SK-N-SH (cell line): Measurements from ENCODE around the gene CADM1. TPM values are rescaled to one million over a fixed set of nuclear protein-coding genes. Genes with fewer than 3 reads are reported as not detected.

Experiments
- CTCF ChIA-PET: fragments of 300-600, 350-600 bp; formaldehyde crosslinking; extraction: SDS; loops from one replicate; lab custom pipeline; 2021; lab: Yijun Ruan, JAX
- POLR2A ChIA-PET: fragments of 350-600 bp; sonication (Branson Sonifier 250); formaldehyde crosslinking; extraction: SDS; loops from one replicate; lab custom pipeline; 2020; ENCODE audit warnings: antibody characterized with exemption, inconsistent platforms; lab: Yijun Ruan, JAX
- DNase-seq: peaks from one replicate; pipeline ENCODE4 v3.0.0; 2012
- H2AFZ ChIP-seq: fragments of 200-600 bp; sonication (generic); 2 replicates; pipeline ENCODE4 v1.8.1; 2016; ENCODE audit warnings: antibody characterized with exemption, mild to moderate bottlenecking, low read depth
- H3F3A ChIP-seq: fragments of 200-600 bp; sonication (generic); replicated peaks from 2 replicates; pipeline ENCODE3; 2016; ENCODE audit warnings: antibody characterized with exemption, mild to moderate bottlenecking; ENCODE audit not compliant: insufficient read depth
- H3K27ac ChIP-seq, 2 experiments: fragments of 200-500 bp in 1 of 2; fragments of 200-600 bp in 1 of 2; sonication (Bioruptor generic) in 1 of 2; sonication (generic), shearing (Covaris generic) in 1 of 2; 2 replicates each; pipeline versions ENCODE4 v1.5.1 to v1.6.1; 2014 to 2016; ENCODE audit warnings: low read depth in 2 of 2, inconsistent platforms in 1 of 2, low read length in 1 of 2, mild to moderate bottlenecking in 1 of 2, mixed read lengths in 1 of 2
- H3K27me3 ChIP-seq: fragments of 200-600 bp; sonication (generic), shearing (Covaris generic); 2 replicates; pipeline ENCODE4 v1.6.1; 2016; ENCODE audit warnings: mixed run types; ENCODE audit not compliant: insufficient read depth
- H3K36me3 ChIP-seq, 2 experiments: fragments of 200-500 bp in 1 of 2; fragments of 200-600 bp in 1 of 2; sonication (Bioruptor generic) in 1 of 2; sonication (generic) in 1 of 2; replicated peaks in 1 of 2; 2 replicates each; pipeline versions ENCODE3 to v1.5.1; 2014 to 2016; ENCODE audit warnings: low read length in 1 of 2, mild to moderate bottlenecking in 1 of 2; ENCODE audit not compliant: insufficient read depth in 2 of 2, control insufficient read depth in 1 of 2
- H3K4me1 ChIP-seq, 2 experiments: fragments of 200-500 bp in 1 of 2; fragments of 200-600 bp in 1 of 2; sonication (Bioruptor generic) in 1 of 2; sonication (generic), shearing (Covaris generic) in 1 of 2; 2 replicates each; pipeline versions ENCODE4 v1.5.1 to v1.6.1; 2014 to 2016; ENCODE audit warnings: low read depth in 1 of 2, low read length in 1 of 2, mixed run types in 1 of 2; ENCODE audit not compliant: insufficient read depth in 2 of 2, control insufficient read depth in 1 of 2
- H3K4me2 ChIP-seq: fragments of 200-600 bp; sonication (generic), shearing (Covaris generic); 2 replicates; pipeline ENCODE4 v1.6.1; 2017; ENCODE audit warnings: mixed run types
- H3K4me3 ChIP-seq, 2 experiments: fragments of 200-500 bp in 1 of 2; fragments of 200-600 bp in 1 of 2; sonication (Bioruptor generic) in 1 of 2; sonication (generic), shearing (Covaris generic) in 1 of 2; 2 replicates each; pipeline versions ENCODE4 v1.5.1 to v1.8.1; 2014 to 2016; ENCODE audit warnings: low read depth in 2 of 2, inconsistent platforms in 1 of 2, low read length in 1 of 2, mild to moderate bottlenecking in 1 of 2, mixed read lengths in 1 of 2, moderate library complexity in 1 of 2
- H3K79me2 ChIP-seq: fragments of 200-600 bp; sonication (generic); 2 replicates; pipeline ENCODE4 v1.8.1; 2017; ENCODE audit warnings: mild to moderate bottlenecking; ENCODE audit not compliant: insufficient read depth
- H3K9ac ChIP-seq: fragments of 200-600 bp; sonication (generic); 2 replicates; pipeline ENCODE4 v1.6.1; 2017; ENCODE audit warnings: mixed run types
- H3K9me2 ChIP-seq: fragments of 200-600 bp; sonication (generic); 2 replicates; pipeline ENCODE4 v1.6.1; 2017; ENCODE audit warnings: mixed run types
- H3K9me3 ChIP-seq: fragments of 200-600 bp; sonication (generic); 2 replicates; pipeline ENCODE4 v1.6.1; 2017; ENCODE audit warnings: mixed run types, mild to moderate bottlenecking, moderate library complexity
- H4K20me1 ChIP-seq: fragments of 200-600 bp; sonication (generic); 2 replicates; pipeline ENCODE4 v1.6.1; 2017; ENCODE audit warnings: mild to moderate bottlenecking, mixed run types; ENCODE audit not compliant: insufficient read depth
- ELF1 ChIP-seq: IDR thresholded peaks from 2 replicates; pipeline ENCODE4 v1.4.0; 2012
- FOSL2 ChIP-seq: IDR thresholded peaks from 2 replicates; pipeline ENCODE4 v1.4.0; 2012; ENCODE audit warnings: low read depth, mild to moderate bottlenecking, moderate library complexity, borderline replicate concordance
- GABPA ChIP-seq: IDR thresholded peaks from 2 replicates; pipeline ENCODE4 v1.4.0; 2012; ENCODE audit warnings: low read depth, mild to moderate bottlenecking
- NRF1 ChIP-seq: IDR thresholded peaks from 2 replicates; pipeline ENCODE4 v1.6.1; 2012; ENCODE audit warnings: low read depth, mild to moderate bottlenecking, low read length
- POLR2AphosphoS5 ChIP-seq: IDR thresholded peaks from 2 replicates; pipeline ENCODE4 v1.6.1; 2012; ENCODE audit warnings: low read depth, low read length
- RFX5 ChIP-seq: IDR thresholded peaks from 2 replicates; pipeline ENCODE4 v1.6.1; 2012; ENCODE audit warnings: mild to moderate bottlenecking, improper control_type of control experiment, low read length
- TEAD4 ChIP-seq: IDR thresholded peaks from 2 replicates; pipeline ENCODE4 v1.4.0; 2012; ENCODE audit warnings: mild to moderate bottlenecking, borderline replicate concordance; ENCODE audit not compliant: insufficient read depth
- YY1 ChIP-seq: IDR thresholded peaks from 2 replicates; pipeline ENCODE4 v1.4.0; 2012; ENCODE audit warnings: low read depth, mild to moderate bottlenecking
- WGBS: methylation state at CpG from one replicate; pipeline ENCODE4 v1.1.6; 2017; ENCODE audit warnings: low lambda C conversion rate; 5-methylcytosine and 5-hydroxymethylcytosine counted together
- polyA plus RNA-seq, 3 experiments: library from polyadenylated mRNA; depleted of rRNA; stranded (reverse); fragments of >200 nt; gene quantifications; 2 replicates each; pipeline ENCODE4 v1.2.3, GENCODE V29; 2012
- TF ChIP-seq, protein P1 (sequence below): IDR thresholded peaks from 2 replicates; pipeline ENCODE4 v1.4.0; 2012; ENCODE audit warnings: low read depth, borderline replicate concordance
- TF ChIP-seq, protein P2 (sequence below): IDR thresholded peaks from 2 replicates; pipeline ENCODE4 v1.6.1; 2012; ENCODE audit warnings: mild to moderate bottlenecking, low read depth, low read length, moderate library complexity
- TF ChIP-seq, protein P3 (sequence below): IDR thresholded peaks from 2 replicates; pipeline ENCODE4; 2012

The CADM1 gene
- polyA plus RNA-seq, 1 of the 3 experiments (the other 2 are of a cell fraction) = 7.9 TPM

DNA sequence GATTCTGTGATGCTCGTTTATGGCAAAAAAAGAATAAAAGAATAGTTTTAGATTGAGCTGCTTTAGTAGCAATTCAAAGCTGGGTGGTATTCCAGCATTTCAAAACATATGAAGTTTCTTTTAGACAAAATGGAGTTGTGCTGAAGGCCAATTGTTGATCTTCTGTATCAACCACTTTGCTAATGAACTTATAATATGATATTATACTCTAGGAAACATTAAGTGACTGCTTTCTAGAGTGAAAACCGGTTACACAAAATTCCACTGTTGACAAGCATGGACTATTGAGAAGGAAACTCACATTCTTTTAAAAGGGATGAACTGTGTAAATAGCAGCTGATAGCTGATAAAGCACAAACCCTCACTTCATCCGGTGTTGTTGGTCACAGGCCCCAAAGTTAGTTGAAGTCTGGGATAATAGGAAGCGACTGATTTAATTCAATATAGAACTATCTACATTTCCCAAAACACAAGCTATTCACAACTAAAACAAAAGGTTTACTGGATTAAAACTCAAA, 255.1 kb downstream of the CADM1 start:
- Histone ChIP-seq H3K4me1 (peaks cover 0 to 20% of the 10 kb centered on the region in 2 experiments; a peak in 2 of 4 replicates), H3K9ac (no peak overlapping the region), H3K27ac (no peak overlapping the region), H3K4me3 (no peak overlapping the region), H3K9me2 (no peaks in the 10 kb centered on the region), H2AFZ (no peak overlapping the region), H3K79me2 (no peaks in the 10 kb centered on the region), H3K4me2 (no peak overlapping the region), H4K20me1 (no peaks in the 10 kb centered on the region), H3K9me3 (no peaks in the 10 kb centered on the region), H3F3A (no peaks in the 10 kb centered on the region), H3K36me3 (no peaks in the 10 kb centered on the region), H3K27me3 (no peaks in the 10 kb centered on the region)
- CTCF ChIA-PET = interaction anchor here (1.1 to 2.0 kb wide), 2 partner anchors 33 to 79 kb away, joined by 4 to 5 read pairs; no protein-coding TSS in a partner anchor
- WGBS = 55% methylated on average over 4 of the region's 4 CpGs
- TF ChIP-seq, protein P1, sequence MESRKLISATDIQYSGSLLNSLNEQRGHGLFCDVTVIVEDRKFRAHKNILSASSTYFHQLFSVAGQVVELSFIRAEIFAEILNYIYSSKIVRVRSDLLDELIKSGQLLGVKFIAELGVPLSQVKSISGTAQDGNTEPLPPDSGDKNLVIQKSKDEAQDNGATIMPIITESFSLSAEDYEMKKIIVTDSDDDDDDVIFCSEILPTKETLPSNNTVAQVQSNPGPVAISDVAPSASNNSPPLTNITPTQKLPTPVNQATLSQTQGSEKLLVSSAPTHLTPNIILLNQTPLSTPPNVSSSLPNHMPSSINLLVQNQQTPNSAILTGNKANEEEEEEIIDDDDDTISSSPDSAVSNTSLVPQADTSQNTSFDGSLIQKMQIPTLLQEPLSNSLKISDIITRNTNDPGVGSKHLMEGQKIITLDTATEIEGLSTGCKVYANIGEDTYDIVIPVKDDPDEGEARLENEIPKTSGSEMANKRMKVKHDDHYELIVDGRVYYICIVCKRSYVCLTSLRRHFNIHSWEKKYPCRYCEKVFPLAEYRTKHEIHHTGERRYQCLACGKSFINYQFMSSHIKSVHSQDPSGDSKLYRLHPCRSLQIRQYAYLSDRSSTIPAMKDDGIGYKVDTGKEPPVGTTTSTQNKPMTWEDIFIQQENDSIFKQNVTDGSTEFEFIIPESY = no peak
- TF ChIP-seq, protein P2, sequence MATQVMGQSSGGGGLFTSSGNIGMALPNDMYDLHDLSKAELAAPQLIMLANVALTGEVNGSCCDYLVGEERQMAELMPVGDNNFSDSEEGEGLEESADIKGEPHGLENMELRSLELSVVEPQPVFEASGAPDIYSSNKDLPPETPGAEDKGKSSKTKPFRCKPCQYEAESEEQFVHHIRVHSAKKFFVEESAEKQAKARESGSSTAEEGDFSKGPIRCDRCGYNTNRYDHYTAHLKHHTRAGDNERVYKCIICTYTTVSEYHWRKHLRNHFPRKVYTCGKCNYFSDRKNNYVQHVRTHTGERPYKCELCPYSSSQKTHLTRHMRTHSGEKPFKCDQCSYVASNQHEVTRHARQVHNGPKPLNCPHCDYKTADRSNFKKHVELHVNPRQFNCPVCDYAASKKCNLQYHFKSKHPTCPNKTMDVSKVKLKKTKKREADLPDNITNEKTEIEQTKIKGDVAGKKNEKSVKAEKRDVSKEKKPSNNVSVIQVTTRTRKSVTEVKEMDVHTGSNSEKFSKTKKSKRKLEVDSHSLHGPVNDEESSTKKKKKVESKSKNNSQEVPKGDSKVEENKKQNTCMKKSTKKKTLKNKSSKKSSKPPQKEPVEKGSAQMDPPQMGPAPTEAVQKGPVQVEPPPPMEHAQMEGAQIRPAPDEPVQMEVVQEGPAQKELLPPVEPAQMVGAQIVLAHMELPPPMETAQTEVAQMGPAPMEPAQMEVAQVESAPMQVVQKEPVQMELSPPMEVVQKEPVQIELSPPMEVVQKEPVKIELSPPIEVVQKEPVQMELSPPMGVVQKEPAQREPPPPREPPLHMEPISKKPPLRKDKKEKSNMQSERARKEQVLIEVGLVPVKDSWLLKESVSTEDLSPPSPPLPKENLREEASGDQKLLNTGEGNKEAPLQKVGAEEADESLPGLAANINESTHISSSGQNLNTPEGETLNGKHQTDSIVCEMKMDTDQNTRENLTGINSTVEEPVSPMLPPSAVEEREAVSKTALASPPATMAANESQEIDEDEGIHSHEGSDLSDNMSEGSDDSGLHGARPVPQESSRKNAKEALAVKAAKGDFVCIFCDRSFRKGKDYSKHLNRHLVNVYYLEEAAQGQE = no peak
- TF ChIP-seq NRF1 (no peak), RFX5 (no peak), FOSL2 (no peak), POLR2AphosphoS5 (no peak), TEAD4 (no peak), GABPA (no peak), ELF1 (no peak), YY1 (no peak)
- TF ChIP-seq, protein P3, sequence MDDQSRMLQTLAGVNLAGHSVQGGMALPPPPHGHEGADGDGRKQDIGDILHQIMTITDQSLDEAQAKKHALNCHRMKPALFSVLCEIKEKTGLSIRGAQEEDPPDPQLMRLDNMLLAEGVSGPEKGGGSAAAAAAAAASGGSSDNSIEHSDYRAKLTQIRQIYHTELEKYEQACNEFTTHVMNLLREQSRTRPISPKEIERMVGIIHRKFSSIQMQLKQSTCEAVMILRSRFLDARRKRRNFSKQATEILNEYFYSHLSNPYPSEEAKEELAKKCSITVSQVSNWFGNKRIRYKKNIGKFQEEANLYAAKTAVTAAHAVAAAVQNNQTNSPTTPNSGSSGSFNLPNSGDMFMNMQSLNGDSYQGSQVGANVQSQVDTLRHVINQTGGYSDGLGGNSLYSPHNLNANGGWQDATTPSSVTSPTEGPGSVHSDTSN = no peak
- POLR2A ChIA-PET = no interaction called here
- no peak for DNase-seq
